GM12874 (cell line): ENCODE measurements around the gene WDR89.

Experiments
- CTCF ChIP-seq: IDR thresholded peaks from 2 replicates; pipeline ENCODE4 v1.5.1; 2011; ENCODE audit warnings: low read depth, mild to moderate bottlenecking, control low read depth, low read length, moderate library complexity; ENCODE audit not compliant: insufficient read depth

Gene WDR89

GRCh38 chr14:63547798-63548335 lies 93.8 kb downstream of the WDR89 start:
- TF ChIP-seq CTCF: no peak
